ENCODE data around the gene COQ10B. TPM values are rescaled to one million over a fixed set of nuclear protein-coding genes. Genes with fewer than 3 reads are reported as not detected.

The COQ10B gene
- 10 to 100 TPM; 10.2 to 35.1 (median 25.6) TPM for total RNA-seq

DNA sequence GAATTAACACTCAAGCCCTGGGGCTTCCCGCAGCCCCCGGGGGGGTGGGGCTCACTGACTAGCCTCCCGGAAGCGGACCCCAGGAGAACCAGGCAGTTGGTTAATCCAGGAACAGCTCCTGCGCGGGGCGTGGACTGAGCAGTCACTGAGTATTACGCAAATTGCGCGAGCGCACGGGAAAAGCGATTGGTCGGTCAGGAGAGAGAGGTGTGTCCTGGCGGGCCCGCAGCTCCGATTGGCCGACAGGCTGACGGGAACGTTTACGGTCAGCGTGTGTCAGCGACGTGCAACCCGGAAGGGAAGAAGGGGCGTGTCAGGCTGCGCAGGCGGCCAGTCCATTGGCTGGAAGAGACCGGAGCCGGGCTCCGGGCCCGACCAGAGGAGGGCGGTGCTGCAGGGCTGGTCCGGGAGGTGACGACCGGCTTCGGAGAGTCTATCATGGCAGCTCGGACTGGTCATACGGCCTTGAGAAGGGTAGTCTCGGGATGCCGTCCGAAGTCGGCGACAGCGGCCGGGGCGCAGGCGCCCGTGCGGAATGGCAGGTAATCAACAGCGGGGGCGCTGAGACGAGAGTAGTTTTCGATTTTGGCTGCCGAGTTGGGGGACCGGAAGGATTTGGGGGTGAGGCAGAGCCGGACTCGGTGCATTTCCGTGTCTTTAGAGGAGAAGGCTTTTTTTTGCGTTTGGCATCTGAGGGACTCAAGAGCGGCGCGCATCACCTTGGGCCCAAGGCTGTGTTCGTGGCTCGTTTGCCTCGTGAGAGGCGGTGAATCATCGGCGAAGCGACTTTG, at the start of gene COQ10B:
Gene COQ10B, plus strand, starts transcription at position 430 of the 791 bp plus-strand sequence. Its CDS starts 9 bp downstream, at position 439.
- DNase-seq (peak; percentile 98 to 100), ATAC-seq (ENCODE audit: low FRiP score in 2 of 2) (peak; percentile 98 to 100)
- peaks cover 13 to 39% (median 22%) of the 10 kb centered on the region in 4 donors for H3K4me1 ChIP-seq
- H3K4me3 ChIP-seq: peak within 1 kb of the TSS; percentile 43 to 94 (median 86)
- H3K36me3 ChIP-seq: no peaks in the 10 kb centered on the region
- peak within 1 kb of the TSS; percentile 95 to 100 (median 98) for H3K27ac ChIP-seq
- 0% methylated on average over 69 of the region's 70 CpGs; no CpG with 5 or more reads in 1 of the 2 donors for WGBS, 2 donors
- H3K9me3 ChIP-seq: no peaks in the 10 kb centered on the region
- TF ChIP-seq EP300 (IDR thresholded peaks at IDR 0.05) (peak in 2 of 4 donors; percentile 15 to 64), POLR2AphosphoS5 (IDR thresholded peaks at IDR 0.05) (peak; percentile 95 to 96), POLR2A (IDR thresholded peaks at IDR 0.05) (peak; percentile 80 to 97 (median 89))
- TF ChIP-seq, protein P1, sequence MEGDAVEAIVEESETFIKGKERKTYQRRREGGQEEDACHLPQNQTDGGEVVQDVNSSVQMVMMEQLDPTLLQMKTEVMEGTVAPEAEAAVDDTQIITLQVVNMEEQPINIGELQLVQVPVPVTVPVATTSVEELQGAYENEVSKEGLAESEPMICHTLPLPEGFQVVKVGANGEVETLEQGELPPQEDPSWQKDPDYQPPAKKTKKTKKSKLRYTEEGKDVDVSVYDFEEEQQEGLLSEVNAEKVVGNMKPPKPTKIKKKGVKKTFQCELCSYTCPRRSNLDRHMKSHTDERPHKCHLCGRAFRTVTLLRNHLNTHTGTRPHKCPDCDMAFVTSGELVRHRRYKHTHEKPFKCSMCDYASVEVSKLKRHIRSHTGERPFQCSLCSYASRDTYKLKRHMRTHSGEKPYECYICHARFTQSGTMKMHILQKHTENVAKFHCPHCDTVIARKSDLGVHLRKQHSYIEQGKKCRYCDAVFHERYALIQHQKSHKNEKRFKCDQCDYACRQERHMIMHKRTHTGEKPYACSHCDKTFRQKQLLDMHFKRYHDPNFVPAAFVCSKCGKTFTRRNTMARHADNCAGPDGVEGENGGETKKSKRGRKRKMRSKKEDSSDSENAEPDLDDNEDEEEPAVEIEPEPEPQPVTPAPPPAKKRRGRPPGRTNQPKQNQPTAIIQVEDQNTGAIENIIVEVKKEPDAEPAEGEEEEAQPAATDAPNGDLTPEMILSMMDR (IDR thresholded peaks at IDR 0.05): peak in 5 of 6 experiments; percentile 11 to 56 (median 25)
- H3K27me3 ChIP-seq: no peaks in the 10 kb centered on the region

DNA sequence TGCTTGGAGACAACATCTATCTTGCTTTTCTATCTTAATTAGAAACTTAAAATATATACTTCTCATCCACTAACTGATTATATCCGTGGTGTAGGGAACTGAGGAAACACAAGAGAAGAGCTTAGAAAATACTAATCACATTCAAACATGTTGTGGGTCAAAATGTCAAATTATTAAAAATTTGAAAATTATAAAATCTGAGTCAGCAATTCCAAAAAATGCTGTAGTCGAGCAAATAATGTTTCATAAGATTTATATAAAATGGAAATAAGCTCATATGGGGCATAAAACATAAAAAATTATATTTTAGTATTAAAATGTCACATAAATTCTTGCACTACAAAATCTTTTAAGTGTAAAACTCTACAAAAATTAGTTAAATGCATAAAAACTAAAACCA, 47.8 kb upstream of the COQ10B start:
- ATAC-seq (ENCODE audit: low FRiP score in 2 of 2): no peak
- no peaks in the 10 kb centered on the region for H3K9me3 ChIP-seq
- H3K4me1 ChIP-seq: no peaks in the 10 kb centered on the region
- DNase-seq: no peak
- H3K27me3 ChIP-seq: no peaks in the 10 kb centered on the region
- H3K27ac ChIP-seq: no peak overlapping the region
- 89 to 91% methylated on average over 2 of the region's 2 CpGs for WGBS, 2 donors
- peaks cover 76 to 100% (median 93%) of the 10 kb centered on the region in 4 donors for H3K36me3 ChIP-seq
- no peak for TF ChIP-seq POLR2AphosphoS5 (IDR thresholded peaks at IDR 0.05)
- no peak for TF ChIP-seq POLR2A (IDR thresholded peaks at IDR 0.05)
- no peak for TF ChIP-seq EP300 (IDR thresholded peaks at IDR 0.05)
- TF ChIP-seq, protein P1 (IDR thresholded peaks at IDR 0.05): no peak
- no peak overlapping the region for H3K4me3 ChIP-seq

DNA sequence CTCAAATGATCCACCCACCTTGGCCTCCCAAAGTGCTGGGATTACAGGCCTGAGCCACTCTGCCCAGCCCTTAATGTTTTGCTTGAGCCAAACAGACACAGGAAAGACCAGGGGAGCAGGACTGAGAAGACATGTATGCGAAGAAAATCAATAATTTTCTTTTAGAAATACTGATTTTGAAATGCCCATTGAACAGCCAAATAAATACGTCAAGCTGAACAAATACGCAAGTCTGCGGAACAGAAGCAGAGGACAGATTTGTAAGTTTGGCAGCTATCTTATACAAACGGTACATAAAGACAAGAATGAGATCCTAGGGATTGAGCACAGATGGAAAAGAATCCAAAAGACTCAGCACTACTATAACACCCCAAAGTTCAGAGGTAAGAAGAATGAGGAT, 39.3 kb upstream of the COQ10B start:
- DNase-seq: no peak
- Histone ChIP-seq H3K36me3 (peaks cover 52 to 99% (median 84%) of the 10 kb centered on the region in 4 donors), H3K9me3 (no peaks in the 10 kb centered on the region), H3K4me3 (no peak overlapping the region), H3K27ac (no peak overlapping the region), H3K27me3 (no peaks in the 10 kb centered on the region), H3K4me1 (no peaks in the 10 kb centered on the region)
- no peak for TF ChIP-seq POLR2A (IDR thresholded peaks at IDR 0.05)
- TF ChIP-seq EP300 (IDR thresholded peaks at IDR 0.05): no peak
- TF ChIP-seq POLR2AphosphoS5 (IDR thresholded peaks at IDR 0.05): no peak
- TF ChIP-seq, protein P1 (IDR thresholded peaks at IDR 0.05): no peak
- WGBS, 2 donors: 89 to 91% methylated on average over 5 of the region's 5 CpGs
- ATAC-seq (ENCODE audit: low FRiP score in 2 of 2): no peak

DNA sequence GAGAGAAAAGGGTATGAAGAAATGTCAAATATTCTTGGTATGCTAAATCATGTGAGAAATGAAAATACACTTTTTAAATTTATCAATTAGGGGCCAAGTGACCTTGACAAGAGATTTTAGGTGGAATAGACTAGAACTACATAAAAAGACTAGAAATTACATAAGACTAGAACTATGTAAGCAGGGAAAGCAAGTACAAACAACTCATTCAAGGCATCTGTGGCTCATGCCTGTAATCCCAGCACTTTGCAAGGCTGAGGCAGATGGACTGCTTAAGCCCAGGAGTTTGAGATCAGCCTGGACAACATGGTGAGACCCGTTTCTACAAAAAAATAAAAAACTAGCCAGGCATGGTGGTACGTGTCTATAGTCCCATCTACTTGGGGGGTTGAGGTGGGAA, 38.8 kb upstream of the COQ10B start:
- no peaks in the 10 kb centered on the region for H3K27me3 ChIP-seq
- H3K4me1 ChIP-seq: no peaks in the 10 kb centered on the region
- TF ChIP-seq POLR2A (IDR thresholded peaks at IDR 0.05) (no peak), EP300 (IDR thresholded peaks at IDR 0.05) (no peak), POLR2AphosphoS5 (IDR thresholded peaks at IDR 0.05) (no peak)
- TF ChIP-seq, protein P1 (IDR thresholded peaks at IDR 0.05): no peak
- 71 to 89% methylated on average over 2 of the region's 2 CpGs for WGBS, 2 donors
- no peaks in the 10 kb centered on the region for H3K9me3 ChIP-seq
- DNase-seq: no peak
- no peak overlapping the region for H3K27ac ChIP-seq
- H3K4me3 ChIP-seq: no peak overlapping the region
- H3K36me3 ChIP-seq: peaks cover 48 to 99% (median 82%) of the 10 kb centered on the region in 4 donors
- ATAC-seq (ENCODE audit: low FRiP score in 2 of 2): no peak
